NCI-H146 treated with DMSO at 0.1 percent for 48 hours (cell line): Measurements from ENCODE around the gene CTH.
"Not testable (repeated sequence)": the region's sequence is repeated elsewhere in the genome, so short reads cannot be mapped to it uniquely, and the experiment has no call there.

ENCODE experiments used
- DNase-seq: peaks from one replicate; lab custom pipeline; 2025; ENCODE audit not compliant: unreplicated experiment; lab: John Stamatoyannopoulos, UW

CTH gene

GRCh38 chr1:70405780-70406416, 5.2 kb upstream of the CTH start:
- no peak for DNase-seq

GRCh38 chr1:70409136-70409535, 1.9 kb upstream of the CTH start:
- DNase-seq = no peak

- DNase-seq = no peak
These were observed 334 bp downstream of the CTH start for GRCh38 chr1:70411360-70411844.

GRCh38 chr1:70415882-70416281, 4.8 kb downstream of the CTH start:
- no peak for DNase-seq

GRCh38 chr1:70418973-70419734, 8.1 kb downstream of the CTH start:
- not testable (repeated sequence) for DNase-seq

- no peak for DNase-seq
These were observed 9.3 kb downstream of the CTH start for GRCh38 chr1:70420320-70420719.

GRCh38 chr1:70426154-70427131, 15.4 kb downstream of the CTH start:
- DNase-seq = no peak

GRCh38 chr1:70427976-70428375, 16.9 kb downstream of the CTH start:
- DNase-seq = no peak

GRCh38 chr1:70429219-70429618, 18.2 kb downstream of the CTH start:
- no peak for DNase-seq

- DNase-seq = no peak
These were observed 18.7 kb downstream of the CTH start for GRCh38 chr1:70429757-70430156.

- no peak for DNase-seq
These were observed 20.2 kb downstream of the CTH start for GRCh38 chr1:70431317-70431716.

- DNase-seq = no peak
These were observed 20.8 kb downstream of the CTH start for GRCh38 chr1:70431874-70432273.

- no peak for DNase-seq
These were observed 23.3 kb downstream of the CTH start for GRCh38 chr1:70434253-70434859.

GRCh38 chr1:70436622-70437251, 25.7 kb downstream of the CTH start:
- no peak for DNase-seq

- no peak for DNase-seq
These were observed 27.5 kb downstream of the CTH start for GRCh38 chr1:70438529-70438928.

- no peak for DNase-seq
These were observed 29.7 kb downstream of the CTH start for GRCh38 chr1:70440642-70441391.

GRCh38 chr1:70441392-70442035, 30.4 kb downstream of the CTH start:
- no peak for DNase-seq

GRCh38 chr1:70442490-70442889, 31.4 kb downstream of the CTH start:
- no peak for DNase-seq

GRCh38 chr1:70443739-70444138, 32.7 kb downstream of the CTH start:
- no peak for DNase-seq
